Sigmoid colon (tissue), 7 donors: ENCODE measurements around the gene SNRPD3. TPM values are rescaled to one million over a fixed set of nuclear protein-coding genes. Genes with fewer than 3 reads are reported as not detected.

ENCODE experiments used
- DNase-seq: peaks from one replicate; pipeline ENCODE4 v3.0.0-alpha.2; 2019
- H3K27ac ChIP-seq, 4 donors: fragments of 200-600 bp; sonication (generic); one replicate each; pipeline ENCODE4 v1.5.1; 2016 to 2019; ENCODE audit warnings: mild to moderate bottlenecking in 1 of 4
- H3K27me3 ChIP-seq, 3 donors: fragments of 200-600 bp; sonication (generic); one replicate each; pipeline ENCODE4 v1.5.1; 2019; ENCODE audit warnings: mild to moderate bottlenecking in 1 of 3
- H3K36me3 ChIP-seq, 4 donors: fragments of 200-600 bp; sonication (generic); one replicate each; pipeline ENCODE4 v1.5.1; 2016 to 2019
- H3K4me1 ChIP-seq, 4 donors: fragments of 200-600 bp; sonication (generic); one replicate each; pipeline ENCODE4 v1.5.1; 2017 to 2019
- H3K4me3 ChIP-seq, 4 donors: fragments of 200-600 bp; sonication (generic); one replicate each; pipeline ENCODE4 v1.5.1; 2017 to 2019; ENCODE audit warnings: mild to moderate bottlenecking in 2 of 4, moderate library complexity in 1 of 4
- H3K9me3 ChIP-seq, 4 donors: fragments of 200-600 bp in 3 of 4; sonication (generic) in 3 of 4; one replicate each; pipeline versions ENCODE4 v1.5.1 to v1.6.1; 2013 to 2019
- EP300 ChIP-seq, 4 donors: sonication (generic); formaldehyde crosslinking; IDR thresholded peaks; one replicate each; pipeline ENCODE4 v1.6.1; 2017; ENCODE audit warnings: antibody characterized with exemption in 4 of 4
- POLR2A ChIP-seq, 2 donors: fragments of 450-650 bp; IDR thresholded peaks; one replicate each; pipeline ENCODE4 v1.6.1; 2016; ENCODE audit warnings: antibody characterized with exemption in 2 of 2, mild to moderate bottlenecking in 2 of 2, moderate library complexity in 2 of 2
- POLR2AphosphoS5 ChIP-seq, 4 donors: sonication (generic); formaldehyde crosslinking; IDR thresholded peaks; one replicate each; pipeline ENCODE4 v1.6.1; 2017; ENCODE audit warnings: antibody characterized with exemption in 4 of 4
- WGBS, 2 donors: extraction: QIAGEN DNeasy Blood & Tissue Kit; methylation state at CpG; one replicate each; pipeline ENCODE4 v1.1.7; 2013; 5-methylcytosine and 5-hydroxymethylcytosine counted together
- intact Hi-C: fragments of 100-400 bp; cut with DNase I; formaldehyde crosslinking; loops from one replicate; pipeline ENCODE4 v1.15.1; 2023
- polyA plus RNA-seq, 3 donors: library from polyadenylated mRNA; stranded (reverse); fragments of 200-250 nt; gene quantifications; one replicate each; pipeline ENCODE4 v1.2.3, GENCODE V29; 2013
- total RNA-seq, 4 donors: library from RNA; depleted of rRNA; stranded (reverse); fragments of >200 nt; gene quantifications; one replicate each; pipeline ENCODE4 v1.1.0, GENCODE V29; 2016
- TF ChIP-seq, protein P1 (sequence below), 4 experiments: fragments of 450-650 bp in 3 of 4; fragments of 200-600 bp in 1 of 4; IDR thresholded peaks; one replicate each; pipeline ENCODE4 v1.5.1; 2016 to 2019; ENCODE audit warnings: antibody characterized with exemption in 4 of 4, mild to moderate bottlenecking in 3 of 4, moderate library complexity in 2 of 4
- donor health status: healthy with polysubstance abuse.
- donor health status: Bipolar disorder and iron deficiency.
- donor health status: healthy.

Gene SNRPD3
- total and polyA plus RNA-seq, 7 donors: 104 to 159 (median 140) TPM

DNA sequence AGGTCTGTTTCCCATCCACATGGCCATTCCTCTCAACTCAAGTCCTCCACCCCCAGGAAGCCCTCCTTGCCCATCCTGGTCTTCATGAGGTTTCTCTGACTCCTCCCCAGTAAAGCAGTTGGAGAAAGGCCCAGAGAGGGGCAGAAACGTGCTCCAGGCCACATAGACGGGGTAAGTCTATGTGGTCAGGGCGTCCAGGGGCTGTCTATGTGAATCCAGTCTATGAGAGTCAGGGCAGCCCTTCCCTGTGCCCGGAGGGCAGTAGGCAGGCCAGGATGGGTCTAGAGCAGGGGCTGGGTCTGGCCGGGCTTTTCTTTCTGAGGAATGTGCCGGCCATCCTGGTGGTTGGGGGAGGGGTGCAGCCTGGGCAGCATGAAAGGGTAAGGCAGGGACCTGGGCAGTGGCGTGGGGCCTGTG, 12.6 kb upstream of the SNRPD3 start:
- H3K4me1 ChIP-seq: peaks cover 0 to 23% (median 14%) of the 10 kb centered on the region in 4 donors
- DNase-seq: no peak
- H3K9me3 ChIP-seq: no peaks in the 10 kb centered on the region
- WGBS, 2 donors: 88 to 91% methylated on average over 7 of the region's 7 CpGs
- H3K4me3 ChIP-seq: no peak overlapping the region
- intact Hi-C loops: no loop called here
- H3K36me3 ChIP-seq: peaks cover 39 to 83% (median 62%) of the 10 kb centered on the region in 4 donors
- TF ChIP-seq POLR2A (IDR thresholded peaks at IDR 0.05) (no peak), POLR2AphosphoS5 (IDR thresholded peaks at IDR 0.05) (no peak), EP300 (IDR thresholded peaks at IDR 0.05) (no peak)
- TF ChIP-seq, protein P1, sequence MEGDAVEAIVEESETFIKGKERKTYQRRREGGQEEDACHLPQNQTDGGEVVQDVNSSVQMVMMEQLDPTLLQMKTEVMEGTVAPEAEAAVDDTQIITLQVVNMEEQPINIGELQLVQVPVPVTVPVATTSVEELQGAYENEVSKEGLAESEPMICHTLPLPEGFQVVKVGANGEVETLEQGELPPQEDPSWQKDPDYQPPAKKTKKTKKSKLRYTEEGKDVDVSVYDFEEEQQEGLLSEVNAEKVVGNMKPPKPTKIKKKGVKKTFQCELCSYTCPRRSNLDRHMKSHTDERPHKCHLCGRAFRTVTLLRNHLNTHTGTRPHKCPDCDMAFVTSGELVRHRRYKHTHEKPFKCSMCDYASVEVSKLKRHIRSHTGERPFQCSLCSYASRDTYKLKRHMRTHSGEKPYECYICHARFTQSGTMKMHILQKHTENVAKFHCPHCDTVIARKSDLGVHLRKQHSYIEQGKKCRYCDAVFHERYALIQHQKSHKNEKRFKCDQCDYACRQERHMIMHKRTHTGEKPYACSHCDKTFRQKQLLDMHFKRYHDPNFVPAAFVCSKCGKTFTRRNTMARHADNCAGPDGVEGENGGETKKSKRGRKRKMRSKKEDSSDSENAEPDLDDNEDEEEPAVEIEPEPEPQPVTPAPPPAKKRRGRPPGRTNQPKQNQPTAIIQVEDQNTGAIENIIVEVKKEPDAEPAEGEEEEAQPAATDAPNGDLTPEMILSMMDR (IDR thresholded peaks at IDR 0.05): no peak
- no peak overlapping the region for H3K27ac ChIP-seq
- no peaks in the 10 kb centered on the region for H3K27me3 ChIP-seq

DNA sequence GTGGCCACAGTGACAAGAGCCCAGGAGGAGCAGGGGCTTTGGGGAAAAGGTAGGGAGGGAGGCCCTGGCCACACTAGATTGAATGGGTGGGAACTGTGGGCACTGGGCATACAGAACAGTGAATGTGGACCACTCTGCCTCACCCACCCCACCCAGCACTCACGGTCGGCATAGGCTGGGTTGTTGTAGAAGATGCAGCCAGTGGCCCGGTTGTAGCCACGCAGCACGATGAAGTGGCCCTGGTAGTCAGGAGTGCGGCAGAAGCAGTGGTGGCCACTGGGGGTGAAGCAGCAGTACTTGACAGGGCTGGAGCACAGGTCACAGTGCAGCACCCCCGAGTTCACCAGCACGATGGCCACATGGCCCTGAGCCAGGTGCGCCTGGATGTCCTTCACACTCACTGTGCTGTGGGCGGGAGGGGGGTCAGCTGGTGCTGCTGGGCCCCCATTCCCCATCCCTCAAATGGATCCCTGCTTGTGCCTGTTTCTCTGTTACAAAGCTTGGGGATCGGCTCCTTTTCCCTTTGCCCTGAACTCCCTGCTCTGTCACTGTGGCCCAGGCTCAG, 12.0 kb upstream of the SNRPD3 start:
- peaks cover 0 to 23% (median 14%) of the 10 kb centered on the region in 4 donors for H3K4me1 ChIP-seq
- peak overlapping the region in 2 of 4 donors; percentile 57 to 67 for H3K27ac ChIP-seq
- WGBS, 2 donors: 96% methylated on average over 11 of the region's 11 CpGs
- peaks cover 40 to 86% (median 65%) of the 10 kb centered on the region in 4 donors for H3K36me3 ChIP-seq
- H3K27me3 ChIP-seq: no peaks in the 10 kb centered on the region
- H3K9me3 ChIP-seq: no peaks in the 10 kb centered on the region
- intact Hi-C loops: no loop called here
- no peak for DNase-seq
- TF ChIP-seq POLR2A (IDR thresholded peaks at IDR 0.05) (no peak), EP300 (IDR thresholded peaks at IDR 0.05) (no peak), POLR2AphosphoS5 (IDR thresholded peaks at IDR 0.05) (no peak)
- TF ChIP-seq, protein P1 (IDR thresholded peaks at IDR 0.05): no peak
- no peak overlapping the region for H3K4me3 ChIP-seq

DNA sequence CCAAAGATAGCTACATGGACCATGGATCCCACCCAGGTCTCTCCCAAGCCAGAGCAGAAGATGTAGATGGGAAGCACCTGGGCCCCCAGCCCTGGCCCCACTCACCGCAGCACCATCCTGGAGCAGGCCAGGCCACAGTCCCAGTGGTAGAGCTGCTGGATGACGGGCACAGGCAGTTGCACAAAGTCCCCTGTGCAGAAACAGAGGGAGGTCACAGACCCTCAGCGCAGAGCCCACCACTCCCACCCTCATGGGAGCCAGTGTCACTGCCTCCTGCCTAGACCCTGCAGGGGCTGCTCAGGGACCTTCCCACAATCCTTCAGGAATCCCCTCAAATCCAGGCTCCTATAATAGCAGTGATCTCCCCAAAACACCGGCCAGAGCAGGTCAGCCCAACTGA, 7.0 kb upstream of the SNRPD3 start:
- H3K4me1 ChIP-seq: peaks cover 0 to 44% (median 39%) of the 10 kb centered on the region in 4 donors
- intact Hi-C loops: no loop called here
- H3K27me3 ChIP-seq: no peaks in the 10 kb centered on the region

DNA sequence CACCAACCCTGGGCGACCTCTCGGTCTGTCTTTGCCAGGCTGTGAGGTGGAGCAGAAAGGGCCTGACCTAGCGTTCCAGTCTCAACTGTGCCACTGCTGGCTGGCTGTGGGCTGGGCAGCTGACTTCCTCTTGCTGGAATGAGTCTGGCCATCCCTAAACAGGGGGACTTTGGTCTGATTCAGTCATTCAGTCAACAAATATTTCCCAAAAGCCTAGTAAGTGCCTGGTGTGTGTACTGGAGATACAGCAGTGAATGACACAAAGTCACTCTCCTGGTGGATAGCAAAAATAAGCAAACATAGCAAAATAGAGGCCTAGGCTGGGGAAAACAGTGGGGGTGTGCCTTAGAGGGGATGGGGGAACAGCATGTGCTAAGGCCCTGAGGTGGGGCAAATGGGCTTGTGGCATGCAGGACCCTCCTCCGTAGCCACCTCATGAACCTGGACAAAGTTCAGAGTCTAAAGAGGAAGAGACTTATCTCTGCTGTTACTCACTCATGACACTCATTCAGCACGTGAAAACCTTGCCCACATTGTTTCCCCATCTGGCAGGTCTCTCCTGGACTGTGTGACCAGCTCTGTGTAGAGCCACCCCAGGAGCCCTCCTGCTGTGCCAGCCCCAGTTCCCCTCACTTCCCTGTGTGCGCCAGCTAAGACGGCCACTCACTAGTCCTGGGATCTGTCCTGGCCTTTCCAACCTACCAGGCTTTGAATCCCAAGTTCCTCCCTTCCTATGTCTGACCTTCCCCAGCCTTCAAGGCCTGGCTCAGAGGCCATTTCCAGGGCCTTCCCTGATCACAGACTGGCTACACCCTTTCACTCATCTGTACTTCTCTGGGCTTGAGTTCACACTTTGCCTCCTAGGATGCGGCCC, 5.5 kb upstream of the SNRPD3 start:
- H3K36me3 ChIP-seq: peaks cover 19 to 29% (median 24%) of the 10 kb centered on the region in 4 donors
- H3K9me3 ChIP-seq: no peaks in the 10 kb centered on the region
- H3K27me3 ChIP-seq: no peaks in the 10 kb centered on the region
- no peak overlapping the region for H3K4me3 ChIP-seq
- DNase-seq: no peak
- WGBS, 2 donors: 45 to 74% methylated on average over 8 of the region's 8 CpGs
- peaks cover 0 to 38% (median 30%) of the 10 kb centered on the region in 4 donors for H3K4me1 ChIP-seq
- intact Hi-C loops: no loop called here
- TF ChIP-seq POLR2AphosphoS5 (IDR thresholded peaks at IDR 0.05) (no peak), POLR2A (IDR thresholded peaks at IDR 0.05) (no peak), EP300 (IDR thresholded peaks at IDR 0.05) (no peak)
- TF ChIP-seq, protein P1 (IDR thresholded peaks at IDR 0.05): no peak
- H3K27ac ChIP-seq: no peak overlapping the region

More for the DNA sequence above, 7.0 kb upstream of the SNRPD3 start:
- Histone ChIP-seq H3K4me3 (no peak overlapping the region), H3K9me3 (no peaks in the 10 kb centered on the region), H3K27ac (no peak overlapping the region), H3K36me3 (peaks cover 21 to 38% (median 28%) of the 10 kb centered on the region in 4 donors)
- TF ChIP-seq EP300 (IDR thresholded peaks at IDR 0.05) (no peak), POLR2A (IDR thresholded peaks at IDR 0.05) (no peak), POLR2AphosphoS5 (IDR thresholded peaks at IDR 0.05) (no peak)
- TF ChIP-seq, protein P1 (IDR thresholded peaks at IDR 0.05): no peak
- 97 to 98% methylated on average over 4 of the region's 4 CpGs for WGBS, 2 donors
- DNase-seq: no peak
